Measurements from ENCODE around the gene ABLIM1.

ABLIM1 gene

DNA sequence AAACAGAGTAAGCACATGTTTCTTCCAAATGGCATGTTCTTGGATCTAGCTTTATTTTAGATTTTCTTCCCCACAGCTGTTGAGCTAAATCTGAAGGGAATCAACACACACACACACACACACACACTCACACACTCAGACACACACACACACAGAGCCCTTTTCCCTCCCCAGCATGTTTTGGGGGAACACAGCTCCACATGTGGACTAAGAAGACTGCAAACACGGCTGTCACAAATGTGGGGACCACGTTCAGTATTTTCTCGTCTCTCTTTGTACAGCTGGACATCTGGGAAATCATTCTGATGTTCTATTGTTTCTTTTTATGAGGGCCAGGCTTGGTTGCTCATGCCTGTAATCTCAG lies 116.3 kb downstream of the ABLIM1 start:
- DNase-seq, result no peak

DNA sequence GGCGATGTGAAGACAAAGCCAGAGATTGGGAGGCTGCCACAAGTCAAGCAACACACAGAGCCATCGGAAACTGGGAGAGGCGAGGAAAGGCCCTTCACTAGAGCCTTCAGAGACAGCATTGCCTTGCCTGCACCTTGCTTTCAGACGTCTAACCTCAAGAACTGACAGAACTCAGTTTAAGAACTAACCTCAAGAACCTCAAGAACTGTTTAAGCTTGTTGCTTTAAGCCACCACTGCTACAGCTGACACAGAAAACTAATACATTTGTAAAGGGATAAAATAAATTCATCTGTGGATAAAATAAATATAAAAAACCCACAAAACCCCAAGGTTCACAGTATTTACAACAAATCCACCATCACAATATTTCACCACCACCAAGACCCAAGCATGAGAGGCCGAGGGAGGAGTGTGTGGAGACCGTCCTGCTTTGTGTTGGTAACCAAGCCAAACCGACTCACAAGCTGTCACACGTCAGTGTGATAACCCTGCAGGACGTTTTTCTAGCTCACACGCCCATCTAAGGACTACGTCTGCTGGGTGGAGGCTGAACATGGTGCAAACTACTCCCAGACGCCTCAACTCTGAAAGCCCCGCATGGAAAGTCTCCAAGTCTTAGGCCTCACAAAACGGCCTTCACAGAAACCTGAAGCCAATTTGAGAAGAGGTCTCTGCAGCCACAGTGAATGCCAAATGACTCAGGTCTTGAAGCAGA lies 116.8 kb downstream of the ABLIM1 start:
- DNase-seq, result peak in 3 of 4 experiments; percentile 17 to 52 (median 40)

DNA sequence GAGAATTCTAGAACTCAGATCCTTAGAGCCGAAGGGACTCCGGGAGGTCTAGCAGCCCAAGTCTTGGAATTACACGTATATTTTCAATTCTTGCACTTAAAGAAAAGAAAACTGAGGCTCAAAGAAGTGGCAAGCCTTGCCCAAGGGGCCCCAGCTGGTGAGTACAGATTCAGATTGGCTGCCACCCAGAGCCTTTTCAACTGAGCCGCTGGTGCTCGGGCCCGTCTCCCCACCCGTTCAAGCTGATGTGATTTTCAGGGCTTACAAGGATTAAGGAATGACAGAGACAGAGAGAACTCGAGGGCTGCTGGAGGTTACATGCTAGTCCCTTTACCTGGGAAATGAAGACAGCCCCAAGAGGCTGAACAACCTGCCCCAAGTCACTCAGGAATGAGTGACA lies 117.8 kb downstream of the ABLIM1 start:
- no peak for DNase-seq

DNA sequence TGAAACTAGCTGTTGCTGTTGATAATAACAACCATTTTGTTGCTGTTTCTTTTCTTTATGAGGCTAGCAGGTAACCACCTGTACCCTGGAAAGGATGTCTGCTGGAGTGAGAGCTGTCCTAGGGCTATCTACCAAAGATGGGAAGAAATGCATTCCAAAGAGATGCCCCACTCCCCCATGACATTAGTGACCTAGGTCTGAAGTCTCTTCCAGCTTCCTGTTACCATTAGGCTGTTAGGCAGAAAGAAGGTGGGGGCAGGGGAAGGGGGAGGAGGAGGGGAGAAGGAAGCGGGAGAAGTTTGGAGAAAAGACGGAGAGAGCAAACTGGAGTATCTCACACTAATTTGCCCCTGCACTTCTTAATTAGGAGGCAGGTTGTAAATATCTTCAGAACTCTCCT lies 118.5 kb downstream of the ABLIM1 start:
- DNase-seq, result no peak

DNA sequence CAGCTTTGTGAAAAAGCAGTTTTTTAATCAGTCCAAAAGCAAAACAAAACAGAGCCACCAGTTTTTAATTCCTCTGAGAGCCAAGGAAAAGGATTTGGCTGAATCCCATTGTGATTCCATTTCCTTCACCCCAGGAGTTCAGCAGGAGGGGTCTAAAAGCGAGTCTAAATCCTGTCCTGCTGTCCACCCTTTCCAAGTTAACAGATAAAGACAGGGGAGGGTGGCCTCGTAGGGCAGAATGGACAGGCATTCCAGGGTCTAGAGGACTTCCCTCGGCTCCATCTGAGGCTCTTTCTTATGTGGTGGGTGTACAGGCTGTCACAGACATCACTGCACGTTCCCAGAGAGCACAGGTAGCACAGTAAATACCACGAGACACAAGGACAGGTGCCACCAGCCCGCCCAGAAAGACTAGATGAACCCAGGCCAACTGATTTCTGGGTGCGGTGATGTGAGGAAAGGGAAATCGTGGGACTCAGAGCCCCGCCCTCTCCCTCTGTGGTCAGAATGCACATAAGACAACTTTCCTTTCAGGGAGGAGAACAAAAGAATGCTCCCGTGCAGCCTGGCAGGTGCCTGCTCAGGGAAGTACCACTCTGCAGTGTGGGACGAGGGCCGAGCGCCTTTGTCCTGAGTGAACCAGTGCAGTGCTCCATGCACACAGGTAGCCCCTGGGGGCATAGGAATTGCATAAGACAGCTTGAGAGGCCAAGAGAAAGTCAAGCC lies 119.7 kb downstream of the ABLIM1 start:
- peak in 1 of 4 experiments; percentile 32 for DNase-seq

DNA sequence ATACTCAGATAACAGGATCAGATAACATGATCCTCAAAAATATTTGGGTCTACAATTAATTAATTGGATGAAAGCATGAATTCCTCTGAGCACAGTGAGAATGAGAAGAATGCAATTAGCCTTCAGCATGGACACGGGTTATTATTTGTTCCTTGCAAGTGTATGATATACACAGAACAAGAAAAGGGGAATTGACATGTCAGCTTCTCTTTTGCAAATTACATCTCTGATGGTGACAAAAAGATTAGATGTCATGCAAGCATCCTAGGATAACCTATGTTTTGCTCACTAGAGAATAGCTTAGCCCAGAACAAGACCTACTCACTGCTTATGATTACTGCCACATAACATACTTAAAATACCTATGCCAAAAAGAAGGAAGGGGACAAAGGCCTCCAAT lies 120.3 kb downstream of the ABLIM1 start:
- DNase-seq, result no peak

DNA sequence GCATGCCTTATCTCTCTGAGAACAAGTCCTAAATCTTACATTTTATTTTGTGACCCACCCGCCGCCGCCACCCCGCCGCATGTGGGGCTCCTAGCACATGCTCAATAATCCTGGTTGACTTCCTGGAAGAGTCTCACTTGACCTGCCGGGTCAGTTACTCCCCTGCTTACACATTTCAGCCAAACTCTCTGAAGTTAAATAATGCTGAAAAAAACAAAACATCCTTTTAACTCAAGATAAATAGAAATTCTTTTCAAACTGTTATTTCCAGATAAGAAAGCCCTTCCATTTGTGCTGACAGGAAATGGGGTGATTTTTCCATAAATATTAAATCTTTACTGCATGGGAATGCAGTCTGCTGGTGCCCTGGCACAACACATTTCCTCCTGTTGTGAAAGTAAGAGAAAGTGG lies 123.5 kb downstream of the ABLIM1 start:
- no peak for DNase-seq

DNA sequence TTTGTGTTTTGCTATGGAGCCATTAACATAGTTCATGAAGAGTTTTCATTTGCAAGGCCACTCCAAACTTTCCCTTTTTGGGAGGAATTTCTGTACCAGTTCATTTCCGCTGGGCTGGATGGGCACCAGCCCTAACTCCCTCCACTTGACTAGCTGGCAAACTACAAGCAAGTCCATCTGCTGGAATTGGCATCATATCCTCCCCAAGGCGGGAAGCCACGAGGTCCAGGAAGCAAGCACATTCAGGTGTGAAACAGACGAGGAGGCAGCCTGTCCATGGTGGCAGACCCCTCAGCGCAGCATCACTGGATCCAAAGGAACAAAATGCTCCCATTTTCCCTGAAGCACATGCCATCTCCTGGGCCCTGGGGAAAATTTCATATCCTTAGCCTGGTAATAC lies 125.8 kb downstream of the ABLIM1 start:
- DNase-seq, result no peak

DNA sequence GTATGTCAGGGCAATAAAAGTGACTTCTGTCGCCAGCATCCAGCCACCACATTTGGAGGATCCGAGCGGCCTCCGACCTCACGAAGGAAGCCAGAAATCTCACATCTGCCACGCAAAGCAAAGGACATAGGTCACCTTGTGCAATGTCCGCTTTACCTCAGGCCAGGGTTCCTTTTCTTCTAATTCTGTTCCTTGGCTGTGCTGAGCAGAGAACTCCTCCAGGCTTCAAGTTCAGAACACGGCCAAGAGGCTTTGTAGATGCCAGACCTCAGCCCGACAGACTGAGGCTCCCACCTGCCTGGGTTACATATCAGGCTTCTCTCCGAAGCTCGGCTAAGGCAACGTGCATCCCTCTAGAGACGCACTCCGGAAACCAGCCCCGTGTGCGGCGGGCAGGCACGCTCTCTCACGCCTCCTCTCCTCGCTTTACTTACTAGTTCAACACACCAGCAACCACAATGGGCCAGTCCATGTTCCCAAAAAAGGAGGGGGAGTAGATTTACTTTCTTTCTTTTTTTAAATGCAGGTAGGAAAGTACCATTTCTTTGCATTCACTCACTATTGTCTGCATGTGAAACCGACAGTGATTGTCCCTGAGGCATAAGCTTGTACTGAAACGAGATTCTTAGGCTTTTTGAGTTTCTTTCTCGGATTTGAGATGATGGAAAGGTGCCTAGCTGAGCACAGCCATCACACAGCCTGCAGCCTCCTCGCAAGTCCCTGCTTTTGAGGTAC lies 131.4 kb downstream of the ABLIM1 start:
- DNase-seq, result peak; percentile 61 to 86 (median 72)

DNA sequence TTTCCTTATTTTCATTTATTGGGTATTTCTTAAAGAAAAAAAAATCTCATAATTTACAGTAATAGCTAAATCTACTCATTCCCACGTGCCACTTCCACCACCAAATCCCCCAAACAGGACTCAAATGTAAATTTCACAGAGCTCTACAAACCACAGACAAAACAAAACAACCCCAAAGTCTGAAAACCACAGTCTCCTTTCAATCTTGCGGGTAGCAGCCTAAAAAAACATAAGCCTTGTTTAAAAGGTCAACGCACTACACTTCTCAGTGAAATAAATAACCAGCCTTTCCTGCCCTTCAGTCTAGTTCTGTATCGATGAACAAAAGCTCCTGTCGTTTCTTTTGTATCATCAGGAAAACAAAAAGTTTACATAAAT lies 132.0 kb downstream of the ABLIM1 start:
- no peak for DNase-seq

DNA sequence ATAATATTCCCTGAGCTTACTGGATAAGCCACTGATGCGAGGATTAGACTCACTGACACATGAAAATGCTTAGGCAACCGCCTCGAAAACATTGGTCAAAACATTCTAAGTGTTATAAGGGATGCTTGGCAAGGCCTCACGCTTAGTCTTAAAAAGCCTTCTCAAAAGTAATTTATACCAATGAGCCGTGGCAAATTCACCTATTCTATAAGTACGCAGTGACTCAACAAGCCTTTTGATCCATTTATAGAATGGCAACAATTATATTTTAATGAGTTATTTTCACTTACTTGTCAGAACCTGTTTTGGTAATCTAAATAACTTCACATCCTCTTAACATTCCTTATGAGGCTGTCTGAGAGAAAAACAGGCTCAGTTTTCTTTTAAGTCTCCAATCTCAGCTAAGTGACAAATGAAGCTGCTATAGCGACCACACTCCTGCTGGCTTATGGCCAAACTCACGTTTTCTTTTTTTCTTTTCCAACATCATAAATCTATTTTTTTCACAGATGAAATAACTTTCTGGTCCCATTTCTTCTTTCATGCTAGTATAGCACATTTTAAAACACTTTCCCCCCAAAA lies 132.6 kb downstream of the ABLIM1 start:
- DNase-seq, result no peak

DNA sequence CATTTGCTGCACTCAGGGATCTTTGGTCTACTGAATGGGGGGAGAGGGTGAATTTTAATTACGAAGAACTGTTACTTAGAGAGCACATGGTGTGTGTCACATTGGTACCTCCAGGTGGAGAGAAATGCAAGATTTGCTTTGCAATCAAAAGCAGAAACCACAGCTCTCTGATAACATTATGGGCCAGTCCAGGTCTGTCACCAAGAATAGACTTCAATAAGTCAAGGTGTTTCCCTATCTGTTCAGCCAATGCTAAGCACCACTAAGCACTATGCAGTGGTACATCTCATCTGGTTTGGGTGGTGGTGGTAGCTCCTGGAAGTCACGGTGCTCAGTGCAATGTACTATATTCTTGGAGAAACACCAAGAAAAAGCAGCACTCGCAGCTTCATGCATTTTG lies 134.2 kb downstream of the ABLIM1 start:
- no peak for DNase-seq

DNA sequence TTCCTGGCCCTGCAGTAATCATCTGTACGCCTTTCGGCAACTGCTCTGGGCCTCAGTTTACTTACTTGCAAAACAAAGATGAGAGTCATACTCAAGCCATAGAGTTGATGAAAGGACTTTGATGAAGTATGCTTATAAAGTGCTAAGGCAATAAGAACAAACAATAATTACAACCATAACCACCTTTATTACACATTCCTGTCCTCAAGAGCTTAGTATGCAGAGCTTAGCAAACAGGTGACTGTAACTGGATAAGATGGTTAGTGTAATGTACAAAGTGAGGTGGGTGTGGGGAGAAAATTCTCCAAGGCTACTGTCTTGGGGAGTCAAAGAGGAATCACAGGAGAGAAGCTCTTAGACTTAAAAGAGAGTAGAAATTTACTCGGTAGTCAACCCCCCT lies 136.8 kb downstream of the ABLIM1 start:
- no peak for DNase-seq

DNA sequence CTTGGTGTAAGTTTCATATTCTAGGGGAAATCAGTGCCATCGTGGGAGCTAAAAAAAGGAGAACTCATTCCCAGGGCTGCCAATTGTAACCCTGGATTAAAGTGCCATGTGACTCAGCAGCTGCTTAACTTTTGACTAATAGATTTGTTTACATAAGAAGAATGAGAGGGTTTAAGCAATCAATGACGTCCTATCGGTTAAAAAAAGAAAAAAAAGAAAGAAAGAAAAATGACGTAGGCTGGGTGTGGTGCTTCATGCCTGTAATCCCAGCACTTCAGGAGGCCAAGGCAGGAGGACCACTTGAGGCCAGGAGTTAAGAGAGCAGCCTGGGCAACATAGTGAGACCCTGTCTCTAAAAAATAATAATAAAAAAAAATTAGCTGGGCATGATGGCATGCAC lies 137.6 kb downstream of the ABLIM1 start:
- no peak for DNase-seq

DNA sequence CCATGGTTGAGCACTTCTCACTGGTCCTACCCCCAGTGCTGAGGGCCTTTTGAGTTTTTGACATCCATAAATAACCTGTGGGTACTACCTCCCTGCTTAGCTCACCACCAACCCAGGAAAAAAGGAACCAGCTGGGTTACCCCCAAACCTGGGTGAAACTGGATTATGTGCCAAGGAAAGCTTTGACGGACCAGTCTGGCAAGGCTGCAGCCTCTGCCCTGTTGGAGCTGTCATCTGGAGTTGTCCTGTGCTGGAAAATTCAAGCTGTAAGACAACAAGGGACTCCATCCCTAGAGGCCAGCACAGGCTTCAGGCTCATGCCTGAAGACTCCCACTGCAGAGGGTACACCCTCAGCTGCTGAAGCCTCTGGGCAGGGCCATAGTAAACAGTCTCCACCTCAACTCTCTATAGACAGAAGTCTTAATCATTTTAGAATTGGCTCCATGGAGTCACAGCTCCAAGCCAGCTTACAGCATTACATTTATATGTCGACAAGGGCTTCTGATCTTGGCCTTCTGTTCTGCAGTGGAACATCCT lies 138.2 kb downstream of the ABLIM1 start:
- DNase-seq, result no peak

DNA sequence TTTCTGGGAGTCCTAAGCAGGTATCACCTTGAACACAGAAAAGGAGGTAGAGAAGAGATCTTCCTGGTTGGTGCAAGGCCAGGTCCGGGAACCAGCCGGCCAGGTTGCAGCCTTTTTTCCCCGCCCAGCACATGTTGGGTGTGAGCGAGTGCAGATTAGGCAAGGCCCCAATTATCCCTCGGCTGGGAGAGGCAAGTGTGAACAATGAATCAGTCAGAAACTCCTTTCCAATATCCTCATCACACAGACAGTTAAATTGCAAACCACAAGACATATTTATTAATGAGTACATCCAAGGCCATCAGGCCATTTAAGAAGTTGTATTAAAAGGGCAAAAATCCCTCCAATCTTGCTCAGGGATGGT lies 138.8 kb downstream of the ABLIM1 start:
- DNase-seq, result no peak

DNA sequence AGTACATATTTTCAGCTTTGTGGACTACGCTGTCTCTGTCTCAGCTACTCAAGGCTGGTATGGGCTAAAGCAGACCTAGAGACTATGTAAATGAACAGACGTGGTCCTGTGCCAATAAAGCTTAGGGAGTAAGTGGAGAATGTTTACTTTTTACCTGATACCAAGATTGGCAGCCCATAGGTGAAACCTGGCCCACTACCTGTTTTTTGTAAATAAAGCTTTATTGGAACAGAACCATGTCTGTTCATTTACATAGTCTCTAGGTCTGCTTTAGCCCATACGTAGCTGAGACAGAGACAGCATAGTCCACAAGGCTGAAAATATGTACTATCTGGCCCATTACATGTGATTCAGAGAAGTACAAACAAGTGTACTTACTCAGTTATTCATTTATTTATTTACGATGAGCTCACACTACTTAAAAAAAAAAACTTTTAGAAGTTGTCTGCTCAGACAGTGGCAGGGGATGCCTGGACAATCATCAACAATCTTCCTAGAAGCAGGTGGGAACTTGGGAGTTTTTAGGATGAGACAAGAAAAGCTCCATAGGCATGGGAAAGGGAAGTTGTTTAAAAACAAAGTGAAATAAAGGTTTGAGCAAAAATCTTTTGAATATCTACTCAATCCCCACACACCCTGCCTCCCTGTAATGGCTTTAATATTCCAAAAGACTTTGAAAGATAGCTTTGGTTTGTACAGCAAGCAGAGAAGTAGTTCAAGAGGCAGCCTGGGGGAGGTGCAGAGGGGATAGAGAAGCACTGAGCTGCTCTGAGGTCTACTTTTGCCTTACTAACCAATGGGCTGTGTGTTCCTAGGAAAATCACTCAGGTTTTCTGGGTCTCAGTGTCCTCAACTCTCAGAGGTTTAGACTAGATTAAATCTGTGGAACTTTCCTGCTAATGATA lies 139.4 kb downstream of the ABLIM1 start:
- no peak for DNase-seq

DNA sequence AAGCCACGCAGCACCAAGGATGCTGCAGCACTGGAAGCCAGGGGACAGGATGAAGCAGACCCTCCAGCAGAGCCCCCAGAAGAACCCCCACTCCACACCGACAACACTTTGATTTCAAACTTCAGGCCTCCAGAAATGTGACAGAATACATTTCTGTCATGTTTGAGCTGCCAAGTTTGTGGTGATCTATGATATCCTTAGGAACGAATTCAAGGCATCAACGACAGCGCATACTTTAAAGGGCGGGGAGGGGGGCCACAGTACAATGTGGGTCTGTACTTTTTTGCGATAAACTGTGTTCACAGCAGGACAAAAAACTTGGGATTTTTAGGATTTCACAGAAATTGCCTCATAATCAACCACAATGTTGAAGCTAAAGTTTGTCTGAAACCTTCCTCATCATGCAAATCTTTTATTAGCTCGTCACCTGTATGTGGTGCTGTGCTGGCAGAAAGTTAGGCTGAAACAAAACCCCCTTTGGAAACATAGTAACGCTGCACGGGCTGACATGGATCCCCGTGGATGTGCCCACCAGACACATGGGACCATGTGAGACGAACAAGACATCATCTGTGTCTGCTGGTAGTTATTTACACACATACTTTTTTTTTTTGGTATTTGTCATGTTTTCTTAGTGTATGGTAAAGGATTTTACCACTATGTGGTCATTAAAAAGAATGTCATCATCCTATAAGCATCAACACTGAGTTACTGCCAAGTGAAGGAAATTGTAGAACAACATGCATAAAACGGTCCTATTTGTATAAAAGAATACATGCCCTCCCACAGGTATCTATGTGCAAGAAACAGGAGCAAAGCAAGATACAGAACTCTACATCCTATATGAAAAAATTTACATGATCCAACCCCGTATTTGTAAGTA lies 140.5 kb downstream of the ABLIM1 start:
- no peak for DNase-seq

DNA sequence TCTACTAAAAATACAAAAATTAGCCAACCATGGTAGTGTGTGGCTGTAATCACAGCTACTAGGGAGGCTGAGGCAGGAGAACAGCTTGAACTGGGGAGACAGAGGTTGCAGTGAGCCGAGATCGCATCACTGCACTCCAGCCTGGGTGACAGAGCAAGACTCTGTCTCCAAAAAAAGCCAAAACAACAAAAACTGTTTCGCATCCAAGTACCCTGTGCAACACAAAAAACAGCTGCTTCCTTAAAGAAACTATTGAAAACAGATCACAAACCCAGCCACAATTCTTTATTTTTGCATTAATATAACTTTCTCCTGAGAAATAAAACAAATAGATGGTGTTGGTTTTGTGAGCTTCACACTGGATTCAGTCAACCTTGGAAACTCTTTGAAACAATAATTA lies 141.7 kb downstream of the ABLIM1 start:
- no peak for DNase-seq

DNA sequence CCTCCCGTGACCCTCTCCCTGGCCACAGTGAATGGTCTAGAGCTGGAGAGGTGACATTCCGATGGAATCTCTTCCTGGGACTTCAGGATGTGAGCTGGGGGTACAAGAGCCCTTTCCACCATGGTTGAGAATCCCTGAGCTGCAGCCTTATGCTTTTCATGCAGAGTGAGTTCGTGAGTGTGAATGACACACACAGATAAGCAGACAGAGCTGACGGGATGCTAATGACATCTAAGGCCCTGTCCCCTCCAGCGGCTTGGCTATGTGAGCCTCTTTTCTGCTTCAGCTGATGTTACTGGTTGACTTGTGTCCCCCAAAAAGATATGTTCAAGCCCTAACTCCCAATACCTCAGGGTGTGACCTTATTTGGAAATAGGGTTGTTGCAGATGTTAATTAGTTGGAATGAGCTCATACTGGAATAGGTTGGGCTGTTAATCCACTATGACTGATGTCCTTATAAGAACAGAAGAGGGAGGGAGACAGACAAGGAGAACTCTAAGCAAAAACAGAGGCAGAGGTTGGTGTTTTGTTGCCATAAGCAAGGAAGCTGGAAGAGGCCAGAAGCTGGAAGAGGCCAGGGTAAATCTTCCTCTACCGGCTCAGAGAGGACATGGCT lies 142.7 kb downstream of the ABLIM1 start:
- no peak for DNase-seq

DNA sequence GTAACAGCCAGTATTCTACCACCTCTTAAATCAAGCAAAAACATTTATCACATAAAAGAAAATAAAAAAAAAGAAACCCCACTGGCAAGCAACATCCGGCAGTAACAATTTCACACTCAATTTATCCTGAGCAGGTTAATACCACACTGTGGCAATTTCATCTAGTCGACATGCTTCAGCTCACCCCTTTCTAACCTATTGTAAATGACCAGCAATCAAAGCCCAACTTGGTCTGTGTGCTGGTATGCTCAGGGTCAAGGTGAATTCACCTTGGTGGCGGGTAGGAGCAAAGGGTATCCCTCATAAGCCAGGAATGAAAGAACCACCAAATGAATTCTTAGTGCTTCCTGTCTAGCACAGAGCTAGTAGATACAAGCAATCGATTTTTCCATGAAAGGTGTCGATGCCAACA lies 144.7 kb downstream of the ABLIM1 start:
- no peak for DNase-seq

All from activated naive CD4-positive, alpha-beta T cell (primary cell).